Gastrocnemius medialis (tissue), 4 donors: ENCODE measurements around the gene SLC2A4.

Source experiments
- CTCF ChIP-seq, 5 experiments: fragments of 450-650 bp in 3 of 5; fragments of 200-600 bp in 2 of 5; sonication (generic) in 2 of 5; IDR thresholded peaks in 4 of 5; conservative IDR thresholded peaks in 1 of 5; 1 replicate in 4 of 5; 2 replicates in 1 of 5; pipeline ENCODE4 v1.5.1; 2016 to 2019; ENCODE audit warnings: antibody characterized with exemption in 5 of 5, mild to moderate bottlenecking in 3 of 5, moderate library complexity in 3 of 5
- POLR2A ChIP-seq, 2 donors: fragments of 450-650 bp; IDR thresholded peaks; one replicate each; pipeline ENCODE4 v1.6.1; 2017; ENCODE audit warnings: antibody characterized with exemption in 2 of 2, mild to moderate bottlenecking in 2 of 2, moderate library complexity in 2 of 2

- TF ChIP-seq CTCF (IDR thresholded peaks at IDR 0.05 in 4 of 5, conservative IDR thresholded peaks at IDR 0.05 in 1 of 5), result no peak
- no peak for TF ChIP-seq POLR2A (IDR thresholded peaks at IDR 0.05)
Measured at GRCh38 chr17:7334938-7335538, 53.5 kb downstream of the SLC2A4 start.
